ENCODE measurements around the gene TRAPPC2. TPM values are rescaled to one million over a fixed set of nuclear protein-coding genes. Genes with fewer than 3 reads are reported as not detected.

Gene TRAPPC2
- total and polyA plus RNA-seq, 8 donors, result 4.4 to 13.2 (median 8.9) TPM

GRCh38 chrX:13664020-13664419, 70.4 kb downstream of the TRAPPC2 start:
- H3K27ac ChIP-seq, result peak overlapping the region in 1 of 4 donors; percentile 23
- ATAC-seq (no peak), DNase-seq (no peak), FAIRE-seq (no peak)
- intact Hi-C loops (cut with DNase I), result loop anchor here in 2 of 3 donors (5.0 to 10.0 kb wide), 2 partner anchors 368 to 371 kb away; no protein-coding TSS in a partner anchor
- TF ChIP-seq, protein P1, sequence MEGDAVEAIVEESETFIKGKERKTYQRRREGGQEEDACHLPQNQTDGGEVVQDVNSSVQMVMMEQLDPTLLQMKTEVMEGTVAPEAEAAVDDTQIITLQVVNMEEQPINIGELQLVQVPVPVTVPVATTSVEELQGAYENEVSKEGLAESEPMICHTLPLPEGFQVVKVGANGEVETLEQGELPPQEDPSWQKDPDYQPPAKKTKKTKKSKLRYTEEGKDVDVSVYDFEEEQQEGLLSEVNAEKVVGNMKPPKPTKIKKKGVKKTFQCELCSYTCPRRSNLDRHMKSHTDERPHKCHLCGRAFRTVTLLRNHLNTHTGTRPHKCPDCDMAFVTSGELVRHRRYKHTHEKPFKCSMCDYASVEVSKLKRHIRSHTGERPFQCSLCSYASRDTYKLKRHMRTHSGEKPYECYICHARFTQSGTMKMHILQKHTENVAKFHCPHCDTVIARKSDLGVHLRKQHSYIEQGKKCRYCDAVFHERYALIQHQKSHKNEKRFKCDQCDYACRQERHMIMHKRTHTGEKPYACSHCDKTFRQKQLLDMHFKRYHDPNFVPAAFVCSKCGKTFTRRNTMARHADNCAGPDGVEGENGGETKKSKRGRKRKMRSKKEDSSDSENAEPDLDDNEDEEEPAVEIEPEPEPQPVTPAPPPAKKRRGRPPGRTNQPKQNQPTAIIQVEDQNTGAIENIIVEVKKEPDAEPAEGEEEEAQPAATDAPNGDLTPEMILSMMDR (IDR thresholded peaks at IDR 0.05), result no peak
- H3K36me3 ChIP-seq, result peaks cover 0 to 9% (median 0%) of the 10 kb centered on the region in 3 donors
- 54 to 73% methylated on average over 3 of the region's 3 CpGs for WGBS, 2 donors
- peaks cover 0 to 12% (median 10%) of the 10 kb centered on the region in 3 donors for H3K4me1 ChIP-seq
- H3K27me3 ChIP-seq, result no peaks in the 10 kb centered on the region
- no peak overlapping the region for H3K4me3 ChIP-seq
- H3K9me3 ChIP-seq, result no peaks in the 10 kb centered on the region

- H3K36me3 ChIP-seq, result peaks cover 0 to 9% (median 0%) of the 10 kb centered on the region in 3 donors
- H3K4me1 ChIP-seq, result peaks cover 0 to 4% (median 0%) of the 10 kb centered on the region in 3 donors
- TF ChIP-seq, protein P1 (IDR thresholded peaks at IDR 0.05), result no peak
- H3K4me3 ChIP-seq, result no peak overlapping the region
- no peaks in the 10 kb centered on the region for H3K9me3 ChIP-seq
- intact Hi-C loops (cut with DNase I), result loop anchor here in 2 of 3 donors (5.0 to 10.0 kb wide), 2 partner anchors 370 to 372 kb away; no protein-coding TSS in a partner anchor
- DNase-seq (no peak), ATAC-seq (peak in 2 of 4 donors; percentile 14 to 21), FAIRE-seq (peak; percentile 77)
- WGBS, 2 donors, result 81 to 89% methylated on average over 6 of the region's 6 CpGs
- H3K27ac ChIP-seq, result no peak overlapping the region
- H3K27me3 ChIP-seq, result no peaks in the 10 kb centered on the region
Observed at GRCh38 chrX:13662355-13662791, 72.0 kb downstream of the TRAPPC2 start.

Other genes with a start within 250 kb of the TRAPPC2 start
- gene EGFL6, start 165.0 kb downstream of the TRAPPC2 start, total RNA-seq, result under 1 TPM in 4 of 6 donors, not detected in 2; 0.06 to 0.28 (median 0.08) TPM
- under 1 TPM in 1 of 2 donors, not detected in 1; 0.02 TPM for gene EGFL6, start 165.0 kb downstream of the TRAPPC2 start, polyA plus RNA-seq
- 1 to 10 TPM; 2.0 to 4.6 (median 2.6) TPM for gene TCEANC, start 81.5 kb downstream of the TRAPPC2 start, total RNA-seq
- 1 to 10 TPM; 2.1 to 2.9 TPM for gene TCEANC, start 81.5 kb downstream of the TRAPPC2 start, polyA plus RNA-seq
- 10 to 100 TPM; 11.7 to 22.0 (median 16.5) TPM for gene RAB9A, start 45.5 kb downstream of the TRAPPC2 start, total RNA-seq
- 10 to 100 TPM in 1 of 2 donors, 1 to 10 TPM in 1; 8.7 to 18.4 TPM for gene RAB9A, start 45.5 kb downstream of the TRAPPC2 start, polyA plus RNA-seq
- 10 to 100 TPM; 13.1 to 32.9 (median 17.6) TPM for gene OFD1, start 128 bp upstream of the TRAPPC2 start, total RNA-seq
- 10 to 100 TPM; 54.5 to 91.0 TPM for gene OFD1, start 128 bp upstream of the TRAPPC2 start, polyA plus RNA-seq
- 1 to 10 TPM in 4 of 6 donors, under 1 TPM in 2; 0.47 to 3.0 (median 1.7) TPM for gene GPM6B, start 82.5 kb upstream of the TRAPPC2 start, total RNA-seq
- 1 to 10 TPM in 1 of 2 donors, under 1 TPM in 1; 0.57 to 1.8 TPM for gene GPM6B, start 82.5 kb upstream of the TRAPPC2 start, polyA plus RNA-seq

All from pancreas (tissue), 10 donors.